Stimulated activated CD4-positive, alpha-beta T cell treated with anti-CD3 and anti-CD28 coated beads, Interleukin-12 subunit alpha, Interleukin-12 subunit beta, amount 100 ng/mL, for 4 hours (primary cell): Measurements from ENCODE around the gene IL1RAPL2.
"Not testable (repeated sequence)": the region's sequence is repeated elsewhere in the genome, so short reads cannot be mapped to it uniquely, and the experiment has no call there.

Source experiments
- DNase-seq: peaks from one replicate; pipeline ENCODE4 v3.0.0-alpha.2; 2020

Gene IL1RAPL2

GRCh38 chrX:105723966-105724735 lies 1158.2 kb downstream of the IL1RAPL2 start:
- DNase-seq, result no peak

- no peak for DNase-seq
Observed at GRCh38 chrX:105725228-105725627, 1159.2 kb downstream of the IL1RAPL2 start.

DNA sequence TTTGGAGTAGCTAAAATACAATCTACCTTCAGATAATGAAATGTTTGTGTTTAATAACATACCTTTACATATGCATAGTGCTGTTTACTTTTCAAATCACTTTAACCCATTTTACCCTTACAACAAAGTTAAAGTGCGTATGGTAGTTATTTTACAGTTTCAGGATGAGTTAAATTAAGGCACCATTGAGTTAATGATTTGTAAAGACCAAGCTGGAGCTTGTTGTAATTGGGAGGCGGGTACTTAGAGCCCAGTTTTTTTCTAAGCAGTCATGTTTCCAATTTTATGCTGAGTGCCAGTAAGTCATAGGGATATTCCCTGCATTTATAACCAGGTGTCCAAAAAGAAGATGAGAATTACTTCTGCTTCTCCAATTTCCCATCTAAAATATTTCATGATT lies 1172.2 kb downstream of the IL1RAPL2 start:
- no peak for DNase-seq

DNA sequence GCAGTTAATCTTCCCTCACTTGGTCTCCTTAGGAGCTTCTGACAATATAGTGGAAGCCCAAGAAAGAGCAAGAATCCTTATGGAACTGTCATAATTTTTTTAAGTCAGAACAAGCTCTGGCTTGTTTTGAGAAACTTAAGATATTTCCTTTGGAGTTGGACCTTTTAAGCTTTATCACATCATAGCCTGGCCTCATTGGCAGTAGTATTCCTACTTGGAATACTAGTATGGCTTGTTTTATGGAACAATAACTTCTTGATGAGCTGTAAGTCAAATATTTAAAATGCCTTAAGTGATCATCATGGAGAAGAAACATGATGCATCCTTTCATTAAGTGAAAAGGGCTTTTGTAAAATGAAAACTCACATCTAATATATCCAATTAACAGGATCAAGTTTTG lies 1178.3 kb downstream of the IL1RAPL2 start:
- DNase-seq, result no peak

GRCh38 chrX:105744946-105745345 lies 1178.9 kb downstream of the IL1RAPL2 start:
- no peak for DNase-seq

DNA sequence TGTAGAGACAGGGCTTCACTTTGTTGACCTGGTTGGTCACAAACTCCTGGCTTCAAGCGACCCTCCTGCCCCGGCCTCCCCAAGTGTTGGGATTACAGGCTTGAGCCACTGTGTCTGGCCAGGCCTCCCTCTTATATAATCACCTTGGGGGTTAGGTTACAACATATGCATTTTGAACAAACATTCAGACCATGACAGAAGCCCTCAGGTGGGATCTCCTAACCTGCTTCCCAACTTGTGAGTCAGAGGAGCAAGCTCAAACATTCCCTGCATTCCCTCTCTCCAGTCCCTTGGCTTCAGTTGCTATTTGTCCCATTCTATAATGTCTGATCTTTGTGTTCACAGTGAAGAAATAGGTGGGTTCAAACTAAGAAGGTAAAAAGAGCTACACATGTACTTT lies 1179.9 kb downstream of the IL1RAPL2 start:
- no peak for DNase-seq

DNA sequence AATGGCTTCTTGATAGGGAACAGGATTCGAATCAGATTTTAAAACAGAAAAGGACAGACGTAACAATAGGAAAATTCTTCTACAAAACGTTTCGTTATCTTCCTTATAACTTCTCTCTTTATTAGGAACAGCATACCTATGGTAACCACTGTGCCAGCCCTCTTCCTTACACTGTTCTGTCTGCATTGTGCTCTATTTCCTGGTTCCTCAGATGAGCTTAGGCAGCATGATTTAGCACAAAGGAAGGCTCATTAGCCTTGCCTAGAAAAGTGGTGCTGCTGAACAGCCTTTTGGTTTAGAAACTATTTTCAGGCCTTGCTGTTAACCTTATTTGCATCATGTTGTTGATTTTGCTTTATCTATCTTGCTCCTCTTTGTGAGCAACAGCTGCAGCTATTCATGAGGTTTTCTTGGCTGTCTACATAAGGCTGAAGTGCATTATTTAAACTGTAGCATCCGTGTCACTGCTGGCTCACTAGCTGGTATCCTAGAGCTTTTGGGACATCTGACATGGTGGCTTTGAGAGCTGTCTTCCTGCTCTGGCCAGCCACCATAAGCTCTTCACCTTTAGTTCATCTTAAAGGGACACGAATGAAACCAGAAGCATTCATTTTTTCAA lies 1186.4 kb downstream of the IL1RAPL2 start:
- no peak for DNase-seq

DNA sequence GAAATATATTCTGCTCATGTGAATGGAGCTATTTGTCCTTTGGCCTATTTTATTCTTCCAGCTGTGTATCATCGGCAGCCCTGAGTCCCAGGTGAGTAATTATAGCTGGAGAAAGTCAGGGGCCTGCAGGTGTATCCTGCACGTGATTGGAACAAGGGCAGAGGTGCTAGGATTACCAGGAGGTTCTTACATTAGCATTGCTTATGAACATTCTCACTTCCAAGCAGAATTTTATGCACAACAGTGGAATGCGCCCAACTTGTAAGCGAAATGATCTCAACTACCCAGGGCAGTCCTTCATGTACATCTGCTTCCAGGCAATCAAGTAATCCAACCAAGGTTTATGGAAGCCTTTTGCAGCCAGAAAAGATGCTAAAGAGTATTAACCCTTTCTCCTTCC lies 1187.4 kb downstream of the IL1RAPL2 start:
- no peak for DNase-seq

- no peak for DNase-seq
Observed at GRCh38 chrX:105754286-105754964, 1188.4 kb downstream of the IL1RAPL2 start.

DNA sequence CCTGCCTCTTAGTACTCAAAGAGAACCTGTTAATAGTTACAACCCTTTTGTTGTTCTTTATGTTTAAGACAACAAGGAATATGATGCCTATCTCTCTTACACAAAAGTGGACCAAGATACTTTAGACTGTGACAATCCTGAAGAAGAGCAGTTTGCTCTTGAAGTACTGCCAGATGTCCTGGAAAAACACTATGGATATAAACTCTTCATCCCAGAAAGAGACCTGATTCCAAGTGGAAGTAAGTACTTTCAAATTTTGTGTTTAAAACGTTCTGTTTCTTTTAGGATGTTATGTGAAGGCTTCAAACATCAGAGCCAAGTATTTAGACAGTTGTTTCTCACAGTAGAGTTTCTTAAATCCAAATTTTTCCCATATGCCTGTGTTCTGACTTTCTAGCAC lies 1189.1 kb downstream of the IL1RAPL2 start:
- DNase-seq, result no peak

GRCh38 chrX:105758754-105759153 lies 1192.8 kb downstream of the IL1RAPL2 start:
- no peak for DNase-seq

GRCh38 chrX:105759598-105759997 lies 1193.6 kb downstream of the IL1RAPL2 start:
- no peak for DNase-seq

GRCh38 chrX:105765691-105766090 lies 1199.7 kb downstream of the IL1RAPL2 start:
- no peak for DNase-seq

- no peak for DNase-seq
Observed at GRCh38 chrX:105773801-105774200, 1207.8 kb downstream of the IL1RAPL2 start.

DNA sequence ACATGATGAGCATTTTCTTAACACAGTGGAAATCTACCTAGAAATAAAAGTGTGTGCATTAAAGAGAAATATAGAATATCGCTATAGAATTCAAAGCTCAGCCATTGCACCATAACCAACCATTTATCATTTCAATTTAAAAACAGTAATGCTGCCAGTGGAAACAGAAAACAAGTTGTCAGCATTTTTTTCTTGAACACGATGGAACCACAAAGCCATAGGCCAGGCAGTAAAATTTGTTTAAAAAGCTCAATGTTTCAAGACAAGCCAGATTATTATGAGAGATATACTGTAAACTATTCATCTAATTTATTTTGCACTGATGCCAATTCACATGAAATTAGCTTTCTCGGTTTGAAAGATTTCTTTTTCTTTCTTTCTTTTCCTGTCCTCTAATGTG lies 1209.7 kb downstream of the IL1RAPL2 start:
- no peak for DNase-seq

- no peak for DNase-seq
Observed at GRCh38 chrX:105781804-105782203, 1215.8 kb downstream of the IL1RAPL2 start.

GRCh38 chrX:105796877-105797276 lies 1230.9 kb downstream of the IL1RAPL2 start:
- not testable (repeated sequence) for DNase-seq

- DNase-seq, result no peak
Observed at GRCh38 chrX:105803891-105804290, 1237.9 kb downstream of the IL1RAPL2 start.

GRCh38 chrX:105805655-105806054 lies 1239.7 kb downstream of the IL1RAPL2 start:
- not testable (repeated sequence) for DNase-seq

DNA sequence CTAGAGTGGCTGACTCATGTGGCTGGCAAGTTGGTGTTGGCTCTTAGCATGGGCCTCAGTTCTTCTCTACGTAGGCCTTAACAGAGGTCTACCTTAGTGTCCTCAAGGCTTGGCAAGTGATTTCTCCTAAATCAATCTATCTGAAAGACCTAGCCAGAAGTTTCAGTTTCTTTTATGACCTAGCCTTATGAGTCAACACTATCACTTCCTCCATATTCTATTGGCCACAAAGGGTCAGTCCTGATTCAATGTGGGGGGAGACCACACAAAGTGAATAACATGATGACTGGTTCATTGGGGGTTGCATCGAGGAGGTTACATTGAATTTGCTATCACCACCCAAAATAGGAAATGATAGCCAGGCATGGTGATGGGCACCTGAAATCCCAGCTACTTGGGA lies 1250.5 kb downstream of the IL1RAPL2 start:
- DNase-seq, result no peak
